ENCODE data around the gene ZNF638.
"Not testable (repeated sequence)": the region's sequence is repeated elsewhere in the genome, so short reads cannot be mapped to it uniquely, and the experiment has no call there.

ZNF638 gene

GRCh38 chr2:71313016-71313766, 18.4 kb upstream of the ZNF638 start:
- Histone ChIP-seq H3K36me3 (no peaks in the 10 kb centered on the region), H3K4me3 (ENCODE audit: low read depth, low read length) (no peak overlapping the region), H3K27ac (no peak overlapping the region), H3K9me3 (ENCODE audit: severe bottlenecking) (peaks cover 2% of the 10 kb centered on the region), H3K27me3 (ENCODE audit: insufficient read depth, low read depth, severe bottlenecking) (no peaks in the 10 kb centered on the region)
- DNase-seq, result no peak
- no peak for TF ChIP-seq CTCF (IDR thresholded peaks at IDR 0.05; ENCODE audit: low read depth, low read length)

DNA sequence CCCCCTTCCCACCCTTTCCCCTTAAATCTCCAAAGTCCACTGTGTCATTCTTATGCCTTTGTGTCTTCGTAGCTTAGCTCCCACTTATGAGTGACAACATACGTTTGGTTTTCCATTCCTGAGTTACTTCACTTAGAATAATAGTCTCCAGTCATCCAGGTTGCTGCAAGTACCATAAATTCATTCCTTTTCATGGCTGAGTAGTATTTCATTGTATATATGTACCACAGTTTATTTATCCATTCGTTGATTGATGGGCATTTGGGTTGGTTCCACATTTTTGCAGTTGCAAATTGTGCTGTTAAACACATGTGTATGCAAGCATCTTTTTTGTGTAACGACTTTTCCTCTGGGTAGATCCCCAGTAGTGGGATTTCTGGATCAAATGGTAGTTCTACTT, 14.5 kb upstream of the ZNF638 start:
- no peaks in the 10 kb centered on the region for H3K36me3 ChIP-seq
- no peak for TF ChIP-seq CTCF (IDR thresholded peaks at IDR 0.05; ENCODE audit: low read depth, low read length)
- no peak overlapping the region for H3K27ac ChIP-seq
- H3K9me3 ChIP-seq (ENCODE audit: severe bottlenecking), result peaks cover 11% of the 10 kb centered on the region
- no peaks in the 10 kb centered on the region for H3K27me3 ChIP-seq (ENCODE audit: insufficient read depth, low read depth, severe bottlenecking)
- H3K4me3 ChIP-seq (ENCODE audit: low read depth, low read length), result no peak overlapping the region
- DNase-seq, result no peak

GRCh38 chr2:71317900-71318299, 13.7 kb upstream of the ZNF638 start:
- not testable (repeated sequence) for H3K27me3 ChIP-seq (ENCODE audit: insufficient read depth, low read depth, severe bottlenecking); DNase-seq; H3K27ac ChIP-seq; H3K36me3 ChIP-seq; H3K4me3 ChIP-seq (ENCODE audit: low read depth, low read length)
- H3K9me3 ChIP-seq (ENCODE audit: severe bottlenecking), result peaks cover 11% of the 10 kb centered on the region

DNA sequence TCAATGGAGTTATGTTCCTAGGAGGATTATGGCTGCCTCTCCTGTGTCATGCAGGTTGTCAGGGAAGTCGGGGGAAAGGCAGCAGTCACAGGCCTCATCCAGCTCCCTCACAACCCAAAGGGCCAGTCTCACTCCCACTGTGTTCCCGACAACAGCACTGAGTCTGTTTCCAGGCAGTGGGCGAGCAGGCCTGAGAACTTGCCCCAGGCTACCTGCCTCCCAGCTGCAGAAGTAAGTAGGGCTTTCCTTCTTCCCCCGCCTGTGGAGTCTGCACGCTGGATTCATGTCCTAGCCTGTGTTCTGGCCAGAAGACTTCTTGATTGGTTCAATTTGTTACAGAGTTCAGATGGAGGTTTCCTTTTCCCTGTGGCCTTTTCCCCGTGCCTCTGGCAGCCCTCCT, 8.2 kb upstream of the ZNF638 start:
- peaks cover 7% of the 10 kb centered on the region for H3K9me3 ChIP-seq (ENCODE audit: severe bottlenecking)
- DNase-seq, result no peak
- H3K27me3 ChIP-seq (ENCODE audit: insufficient read depth, low read depth, severe bottlenecking), result no peaks in the 10 kb centered on the region
- H3K27ac ChIP-seq, result no peak overlapping the region
- no peaks in the 10 kb centered on the region for H3K36me3 ChIP-seq
- TF ChIP-seq CTCF (IDR thresholded peaks at IDR 0.05; ENCODE audit: low read depth, low read length), result no peak
- no peak overlapping the region for H3K4me3 ChIP-seq (ENCODE audit: low read depth, low read length)

DNA sequence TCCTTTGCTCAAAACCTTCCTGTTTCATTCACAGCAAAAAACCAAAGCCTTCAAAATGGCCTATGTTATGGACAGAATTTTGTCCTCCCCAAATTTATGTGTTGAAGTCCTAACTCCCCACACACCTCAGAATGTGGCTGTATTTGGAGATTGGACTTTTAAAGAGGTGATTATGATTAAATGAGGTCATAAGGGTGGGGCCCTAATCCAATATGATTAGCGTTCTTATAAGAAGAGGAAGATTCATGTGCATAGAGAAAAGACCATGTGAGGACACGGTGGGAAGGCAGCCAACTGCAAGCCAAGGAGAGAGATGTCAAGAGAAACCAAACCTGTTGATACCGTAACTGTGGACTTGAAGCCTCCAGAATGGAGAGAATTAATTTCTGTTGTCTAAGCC, 4.6 kb upstream of the ZNF638 start:
- Histone ChIP-seq H3K4me3 (ENCODE audit: low read depth, low read length) (no peak overlapping the region), H3K27me3 (ENCODE audit: insufficient read depth, low read depth, severe bottlenecking) (no peaks in the 10 kb centered on the region), H3K9me3 (ENCODE audit: severe bottlenecking) (no peaks in the 10 kb centered on the region), H3K27ac (no peak overlapping the region), H3K36me3 (no peaks in the 10 kb centered on the region; the same call in 1 of the 2 replicates)
- no peak for DNase-seq
- no peak for TF ChIP-seq CTCF (IDR thresholded peaks at IDR 0.05; ENCODE audit: low read depth, low read length)

- no peak overlapping the region for H3K27ac ChIP-seq
- no peaks in the 10 kb centered on the region for H3K27me3 ChIP-seq (ENCODE audit: insufficient read depth, low read depth, severe bottlenecking)
- no peak for DNase-seq
- no peaks in the 10 kb centered on the region for H3K9me3 ChIP-seq (ENCODE audit: severe bottlenecking)
- H3K4me3 ChIP-seq (ENCODE audit: low read depth, low read length), result no peak overlapping the region
- no peak for TF ChIP-seq CTCF (IDR thresholded peaks at IDR 0.05; ENCODE audit: low read depth, low read length)
- H3K36me3 ChIP-seq, result peaks cover 1% of the 10 kb centered on the region
Measured at GRCh38 chr2:71327916-71328315, 3.7 kb upstream of the ZNF638 start.

All from WERI-Rb-1 (cell line).